Endothelial cell of umbilical vein (primary cell): ENCODE data around the gene GRID2. TPM values are rescaled to one million over a fixed set of nuclear protein-coding genes. Genes with fewer than 3 reads are reported as not detected.

ENCODE experiments used
- BruUV-seq: library from RNA; stranded (reverse); fragments of 400-500 nt; replicated peaks from 2 replicates; lab custom pipeline; 2021; lab: Mats Ljungman, UMichigan
- CTCF ChIA-PET: fragments of 300-600, 350-600 bp; sonication (Branson Sonifier 250); formaldehyde crosslinking; loops from one replicate; lab custom pipeline; 2021; ENCODE audit warnings: antibody characterized with exemption, inconsistent platforms; lab: Charles Lee
- POLR2A ChIA-PET: fragments of 300-600, 350-600 bp; sonication (Branson Sonifier 250); formaldehyde crosslinking; loops from one replicate; lab custom pipeline; 2021; ENCODE audit warnings: antibody characterized with exemption, inconsistent platforms; lab: Charles Lee
- DNase-seq: peaks from one replicate; pipeline ENCODE4 v3.0.0-alpha.2; 2011; ENCODE audit warnings: low read depth, low spot score
- FAIRE-seq: peaks from 2 replicates; lab custom pipeline; 2011; peaks lifted over from hg19 to GRCh38; lab: Jason Lieb, UNC
- H2AFZ ChIP-seq: 2 replicates; pipeline ENCODE4 v1.6.0; 2012; ENCODE audit warnings: low read depth, low read length, control low read depth, inconsistent platforms
- H3K27ac ChIP-seq: 2 replicates; pipeline ENCODE4 v1.5.1; 2011; ENCODE audit warnings: low read depth, mild to moderate bottlenecking, control low read depth, low read length, moderate library complexity; ENCODE audit not compliant: insufficient read depth
- H3K27me3 ChIP-seq, 2 experiments: 2 replicates each; pipeline versions ENCODE4 v1.6.0 to v1.6.1; 2011; ENCODE audit warnings: low read length in 2 of 2, mixed read lengths in 1 of 2; ENCODE audit not compliant: control insufficient read depth in 2 of 2, insufficient read depth in 2 of 2
- H3K36me3 ChIP-seq, 2 experiments: 2 replicates in 1 of 2; 3 replicates in 1 of 2; pipeline ENCODE4 v1.5.1; 2011; ENCODE audit warnings: low read length in 2 of 2, mild to moderate bottlenecking in 1 of 2, moderate library complexity in 1 of 2; ENCODE audit not compliant: control insufficient read depth in 2 of 2, insufficient read depth in 2 of 2; ENCODE audit errors: extremely low read depth in 1 of 2
- H3K4me1 ChIP-seq: 3 replicates; pipeline ENCODE4 v1.5.1; 2011; ENCODE audit warnings: mild to moderate bottlenecking, low read length; ENCODE audit not compliant: control insufficient read depth, insufficient read depth; ENCODE audit errors: extremely low read depth
- H3K4me2 ChIP-seq: 2 replicates; pipeline ENCODE4 v1.6.1; 2011; ENCODE audit warnings: low read length, control low read depth, mixed read lengths; ENCODE audit not compliant: insufficient read depth
- H3K4me3 ChIP-seq, 3 experiments: fragments of 200-600 bp in 1 of 3; sonication (generic), shearing (Covaris generic) in 1 of 3; replicated peaks in 1 of 3; 2 replicates each; pipeline ENCODE4 v1.5.1; 2011 to 2016; ENCODE audit warnings: control low read depth in 3 of 3, low read length in 3 of 3, mild to moderate bottlenecking in 2 of 3, inconsistent platforms in 1 of 3, low read depth in 1 of 3, moderate library complexity in 1 of 3; ENCODE audit not compliant: insufficient read depth in 1 of 3
- H3K79me2 ChIP-seq: 2 replicates; pipeline ENCODE4 v1.6.0; 2012; ENCODE audit warnings: low read length, inconsistent platforms; ENCODE audit not compliant: control insufficient read depth, insufficient read depth
- H3K9ac ChIP-seq: replicated peaks from 2 replicates; pipeline ENCODE3; 2011; ENCODE audit warnings: low read length, control low read depth; ENCODE audit not compliant: insufficient read depth; ENCODE audit errors: extremely low read depth
- H3K9me1 ChIP-seq: replicated peaks from 3 replicates; pipeline ENCODE4 v1.6.0; 2011; ENCODE audit warnings: mild to moderate bottlenecking, low read length; ENCODE audit not compliant: control insufficient read depth, insufficient read depth; ENCODE audit errors: extremely low read depth
- H3K9me3 ChIP-seq: replicated peaks from 2 replicates; pipeline ENCODE4 v1.5.1; 2012; ENCODE audit warnings: low read length, inconsistent platforms; ENCODE audit not compliant: control insufficient read depth, insufficient read depth
- H4K20me1 ChIP-seq: replicated peaks from 2 replicates; pipeline ENCODE3; 2011; ENCODE audit warnings: mild to moderate bottlenecking, low read length; ENCODE audit not compliant: control insufficient read depth, insufficient read depth; ENCODE audit errors: extremely low read depth
- CTCF ChIP-seq, 2 donors: IDR thresholded peaks; 1 replicate in 1 of 2; 2 replicates in 1 of 2; pipeline ENCODE4 v1.5.1; 2011; ENCODE audit warnings: low read length in 2 of 2, mild to moderate bottlenecking in 2 of 2, moderate library complexity in 2 of 2, control low read depth in 1 of 2, inconsistent platforms in 1 of 2, low read depth in 1 of 2; ENCODE audit not compliant: insufficient read depth in 1 of 2; ENCODE audit errors: extremely low read depth in 1 of 2
- EZH2 ChIP-seq: IDR thresholded peaks from 2 replicates; pipeline ENCODE4 v1.6.1; 2012; ENCODE audit warnings: borderline replicate concordance, low read depth, mild to moderate bottlenecking, moderate library complexity, low read length, inconsistent platforms; ENCODE audit not compliant: severe bottlenecking
- FOS ChIP-seq: IDR thresholded peaks from 2 replicates; pipeline ENCODE4 v1.6.1; 2011; ENCODE audit warnings: mild to moderate bottlenecking, low read length, moderate library complexity, borderline replicate concordance; ENCODE audit not compliant: insufficient read depth
- GATA2 ChIP-seq: IDR thresholded peaks from 2 replicates; pipeline ENCODE4 v1.7.0; 2011; ENCODE audit warnings: low read depth, mild to moderate bottlenecking, moderate library complexity, mixed read lengths, low read length; ENCODE audit not compliant: insufficient read length, insufficient read depth
- JUN ChIP-seq: IDR thresholded peaks from 2 replicates; pipeline ENCODE4 v1.6.1; 2011; ENCODE audit warnings: borderline replicate concordance, low read depth; ENCODE audit not compliant: insufficient read length, insufficient read depth
- MAX ChIP-seq: IDR thresholded peaks from 2 replicates; pipeline ENCODE4 v1.6.1; 2011; ENCODE audit not compliant: insufficient read depth, insufficient read length
- MYC ChIP-seq: IDR thresholded peaks from one replicate; pipeline ENCODE4 v1.6.1; 2011; ENCODE audit warnings: mild to moderate bottlenecking, low read depth, low read length
- POLR2A ChIP-seq: IDR thresholded peaks from 2 replicates; pipeline ENCODE4 v1.6.1; 2012; ENCODE audit warnings: low read depth, mild to moderate bottlenecking, control low read depth, low read length
- POLR2AphosphoS5 ChIP-seq: IDR thresholded peaks from 2 replicates; pipeline ENCODE4 v1.6.1; 2012; ENCODE audit warnings: low read depth, mild to moderate bottlenecking, control low read depth, low read length, moderate library complexity; ENCODE audit not compliant: insufficient read depth
- dilution Hi-C: fragments of 300-500 bp; cut with MboI; formaldehyde crosslinking; loops from one replicate; pipeline ENCODE4 v1.15.0; 2019; ENCODE audit warnings: low sequenced_read_pairs; ENCODE audit not compliant: extremely low pct_ligation_motif_present
- intact Hi-C: fragments of 100-400 bp; cut with micrococcal nuclease; formaldehyde crosslinking; loops from one replicate; pipeline ENCODE4 v1.10.0; 2022
- polyA plus RNA-seq, 4 experiments: library from polyadenylated mRNA; depleted of rRNA in 3 of 4; stranded (reverse) in 3 of 4; unstranded in 1 of 4; fragments of >200 nt; gene quantifications; 2 replicates each; pipeline versions ENCODE4 v1.2.1 to v1.2.3, GENCODE V29; 2011 to 2012; ENCODE audit warnings: missing spikeins in 1 of 4
- total RNA-seq: library from RNA; stranded (reverse); gene quantifications from 2 replicates; pipeline ENCODE4 v1.2.3, GENCODE V29; 2021

The GRID2 gene
- total and polyA plus RNA-seq, 2 donors (not counting 3 experiments of a cell fraction or from before 2014, with no cell fraction given), result not detected

GRCh38 chr4:93302310-93302709 is 998.5 kb downstream of the GRID2 start:
- no peaks in the 10 kb centered on the region for H3K4me1 ChIP-seq
- intact Hi-C loops, result no loop called here
- DNase-seq (no peak), FAIRE-seq (no peak)
- H4K20me1 ChIP-seq, result no peaks in the 10 kb centered on the region
- H3K9me1 ChIP-seq, result no peaks in the 10 kb centered on the region
- no peak overlapping the region for H2AFZ ChIP-seq
- no peak overlapping the region for H3K4me2 ChIP-seq
- no peak for TF ChIP-seq GATA2
- no peak for TF ChIP-seq MAX
- TF ChIP-seq CTCF (IDR thresholded peaks at IDR 0.05; ENCODE audit: extremely low read depth in 1 of 2, insufficient read depth in 1 of 2, low read depth in 1 of 2, low read length in 2 of 2), result no peak
- no peak for TF ChIP-seq MYC
- TF ChIP-seq FOS, result no peak
- TF ChIP-seq JUN, result no peak
- TF ChIP-seq EZH2, result no peak
- TF ChIP-seq POLR2AphosphoS5, result no peak
- TF ChIP-seq POLR2A, result no peak
- H3K27me3 ChIP-seq, result no peaks in the 10 kb centered on the region
- ChIA-PET CTCF (no interaction called here), POLR2A (no interaction called here)
- no peak overlapping the region for H3K27ac ChIP-seq
- BruUV-seq, result no TSS peak
- no peak overlapping the region for H3K9ac ChIP-seq
- no peaks in the 10 kb centered on the region for H3K36me3 ChIP-seq
- no peaks in the 10 kb centered on the region for H3K79me2 ChIP-seq
- dilution Hi-C loops, result no loop called here
- no peak overlapping the region for H3K4me3 ChIP-seq
- no peaks in the 10 kb centered on the region for H3K9me3 ChIP-seq
